Measurements from ENCODE around the gene BAD.

BAD gene

GRCh38 chr11:64275841-64276240, 8.6 kb downstream of the BAD start:
- no peak for DNase-seq (ENCODE audit: low read depth in 2 of 2)

DNA sequence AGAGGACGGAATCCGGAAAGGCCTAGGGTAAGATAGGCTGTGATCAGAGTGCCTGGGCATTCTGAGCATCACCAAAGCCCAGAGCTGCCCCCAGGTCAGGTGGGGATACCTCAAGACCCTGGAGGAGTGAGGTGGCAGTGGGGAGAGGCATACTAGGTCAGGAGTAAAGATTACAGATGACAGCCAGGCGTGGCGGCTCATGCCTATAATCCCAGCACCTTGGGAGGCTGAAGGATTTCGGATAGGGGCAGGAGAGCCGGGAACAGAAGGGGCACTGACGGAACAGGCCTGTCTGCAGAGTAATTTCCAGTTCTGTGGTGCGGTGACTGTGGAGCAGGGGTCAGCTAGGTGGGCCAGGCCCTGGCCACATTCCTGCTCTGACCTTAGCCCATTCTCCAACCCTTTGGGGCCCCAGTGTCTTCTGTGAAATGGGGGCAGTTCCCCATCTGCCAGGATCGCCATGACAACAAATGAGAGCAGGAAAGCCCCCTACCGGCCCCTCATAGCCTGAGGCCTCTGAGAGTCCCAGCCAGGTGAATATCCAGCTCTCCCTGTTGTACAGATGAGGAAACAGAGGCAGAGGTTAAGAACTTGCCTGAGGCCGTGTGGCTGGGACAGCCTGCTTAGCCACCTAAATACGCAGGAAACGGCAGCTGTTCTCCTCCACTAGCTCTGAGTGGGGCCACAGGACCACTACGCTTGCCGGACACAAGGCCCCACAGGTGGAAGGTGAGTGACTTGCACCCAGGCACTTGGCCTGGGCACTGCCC, 9.2 kb downstream of the BAD start:
- no peak for DNase-seq (ENCODE audit: low read depth in 2 of 2)

DNA sequence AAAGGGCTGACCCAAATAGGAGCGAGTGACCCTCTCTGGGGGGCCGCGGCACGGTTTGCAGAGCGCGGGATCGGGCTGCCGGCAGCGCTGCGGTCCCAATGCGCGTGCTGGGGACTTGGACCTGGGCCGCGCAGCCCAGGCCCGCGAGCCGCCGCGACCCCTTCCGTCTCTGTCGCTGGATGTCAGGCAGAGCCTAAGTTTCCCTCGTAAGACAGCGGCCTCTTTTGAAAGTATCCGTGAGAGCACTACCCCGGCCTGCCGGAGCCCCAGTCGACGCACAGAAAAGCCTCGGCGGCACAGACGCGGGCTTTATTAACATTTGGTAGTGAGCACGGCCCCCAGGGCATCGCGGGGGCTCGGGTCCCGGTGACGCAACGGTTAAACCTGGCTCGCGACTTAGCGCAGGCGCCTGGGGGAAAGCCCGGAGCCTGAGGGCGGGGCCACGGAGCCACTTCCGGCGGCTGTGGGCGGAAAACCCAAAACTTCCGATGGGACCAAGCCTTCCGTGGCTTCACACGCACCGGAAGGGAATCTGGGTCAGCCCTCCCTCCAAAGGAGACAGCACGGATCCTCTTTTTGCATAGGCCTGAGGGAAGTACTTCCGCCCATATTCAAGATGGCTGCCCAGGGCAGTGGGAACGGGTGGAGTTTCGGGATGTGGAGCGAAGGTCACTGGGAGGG, 14.8 kb downstream of the BAD start:
- DNase-seq (ENCODE audit: low read depth in 2 of 2), result peak; percentile 96 to 97

GRCh38 chr11:64268893-64269539, 15.4 kb downstream of the BAD start:
- DNase-seq (ENCODE audit: low read depth in 2 of 2), result peak; percentile 39 to 55

- no peak for DNase-seq (ENCODE audit: low read depth in 2 of 2)
These were observed 16.2 kb downstream of the BAD start for GRCh38 chr11:64268025-64268892.

DNA sequence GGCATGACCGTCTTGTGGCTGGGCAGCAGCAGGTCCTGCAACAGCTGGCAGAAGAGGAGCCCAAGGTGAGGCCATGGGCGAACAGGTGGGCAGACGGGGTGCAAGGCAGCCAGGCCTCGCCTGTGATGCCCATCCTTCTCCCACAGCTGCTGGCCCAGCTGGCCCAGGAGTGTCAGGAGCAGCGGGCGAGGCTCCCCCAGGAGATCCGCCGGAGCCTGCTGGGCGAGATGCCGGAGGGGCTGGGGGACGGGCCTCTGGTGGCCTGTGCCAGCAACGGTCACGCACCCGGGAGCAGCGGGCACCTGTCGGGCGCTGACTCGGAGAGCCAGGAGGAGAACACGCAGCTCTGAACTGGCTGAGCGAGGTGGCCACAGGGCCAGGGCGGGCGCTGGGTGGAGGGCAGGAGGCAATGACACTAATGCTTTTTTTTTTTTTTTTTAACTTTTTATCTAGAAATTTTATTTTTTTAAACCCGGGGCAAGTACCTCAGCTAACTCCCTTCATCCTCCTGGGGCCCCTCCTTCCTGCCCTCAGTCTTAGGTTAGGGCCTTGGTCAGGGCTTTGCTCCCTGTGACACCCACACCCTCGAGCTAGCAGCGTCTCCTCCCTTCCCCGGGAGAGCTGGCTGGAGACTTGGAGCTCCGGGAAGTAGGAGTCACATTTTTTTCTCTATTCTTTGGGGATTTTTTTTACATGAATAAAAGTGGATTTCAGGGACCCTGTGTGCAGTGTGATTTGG, 17.1 kb downstream of the BAD start:
- DNase-seq (ENCODE audit: low read depth in 2 of 2), result no peak

GRCh38 chr11:64266339-64266738, 18.1 kb downstream of the BAD start:
- no peak for DNase-seq (ENCODE audit: low read depth in 2 of 2)

DNA sequence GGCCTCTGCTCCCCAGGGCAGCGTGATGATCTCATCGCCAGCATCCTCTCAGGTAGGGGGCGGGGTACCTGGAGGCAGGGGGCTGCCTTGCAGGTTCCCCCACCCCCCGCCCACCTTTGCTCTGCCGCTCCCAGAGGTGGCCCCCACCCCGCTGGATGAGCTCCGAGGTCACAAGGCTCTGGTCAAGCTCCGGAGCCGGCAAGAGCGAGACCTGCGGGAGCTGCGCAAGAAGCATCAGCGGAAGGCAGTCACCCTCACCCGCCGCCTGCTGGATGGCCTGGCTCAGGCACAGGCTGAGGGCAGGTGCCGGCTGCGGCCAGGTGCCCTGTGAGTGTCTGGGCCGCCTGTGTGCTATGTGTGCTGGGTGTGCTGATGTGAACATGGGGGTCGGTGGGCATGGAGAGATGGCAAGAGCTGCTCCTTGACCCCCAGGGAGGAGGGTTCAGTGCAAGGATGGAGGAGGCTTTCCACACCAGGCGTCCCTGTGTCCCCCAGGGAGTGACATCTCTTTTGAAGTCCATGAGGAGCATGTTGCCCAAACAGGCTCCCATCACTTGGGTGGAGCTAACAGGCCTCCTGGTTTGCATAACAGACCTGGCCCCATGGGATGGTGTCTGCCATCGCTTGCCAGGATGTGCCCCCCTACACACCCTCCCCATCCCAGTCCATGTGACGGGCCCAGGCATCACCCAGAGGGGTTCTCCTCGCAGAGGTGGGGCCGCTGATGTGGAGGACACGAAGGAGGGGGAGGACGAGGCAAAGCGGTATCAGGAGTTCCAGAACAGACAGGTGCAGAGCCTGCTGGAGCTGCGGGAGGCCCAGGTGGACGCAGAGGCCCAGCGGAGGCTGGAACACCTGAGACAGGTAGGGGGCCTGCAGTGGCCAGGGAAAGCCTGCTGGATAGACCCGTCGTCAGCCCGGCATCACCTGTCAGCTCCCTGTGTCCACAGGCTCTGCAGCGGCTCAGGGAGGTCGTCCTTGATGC, 19.0 kb downstream of the BAD start:
- no peak for DNase-seq (ENCODE audit: low read depth in 2 of 2)

- DNase-seq (ENCODE audit: low read depth in 2 of 2), result no peak
These were observed 20.1 kb downstream of the BAD start for GRCh38 chr11:64264371-64264852.

GRCh38 chr11:64263947-64264317, 20.5 kb downstream of the BAD start:
- DNase-seq (ENCODE audit: low read depth in 2 of 2), result no peak

- DNase-seq (ENCODE audit: low read depth in 2 of 2), result no peak
These were observed 21.2 kb downstream of the BAD start for GRCh38 chr11:64263021-64263946.

DNA sequence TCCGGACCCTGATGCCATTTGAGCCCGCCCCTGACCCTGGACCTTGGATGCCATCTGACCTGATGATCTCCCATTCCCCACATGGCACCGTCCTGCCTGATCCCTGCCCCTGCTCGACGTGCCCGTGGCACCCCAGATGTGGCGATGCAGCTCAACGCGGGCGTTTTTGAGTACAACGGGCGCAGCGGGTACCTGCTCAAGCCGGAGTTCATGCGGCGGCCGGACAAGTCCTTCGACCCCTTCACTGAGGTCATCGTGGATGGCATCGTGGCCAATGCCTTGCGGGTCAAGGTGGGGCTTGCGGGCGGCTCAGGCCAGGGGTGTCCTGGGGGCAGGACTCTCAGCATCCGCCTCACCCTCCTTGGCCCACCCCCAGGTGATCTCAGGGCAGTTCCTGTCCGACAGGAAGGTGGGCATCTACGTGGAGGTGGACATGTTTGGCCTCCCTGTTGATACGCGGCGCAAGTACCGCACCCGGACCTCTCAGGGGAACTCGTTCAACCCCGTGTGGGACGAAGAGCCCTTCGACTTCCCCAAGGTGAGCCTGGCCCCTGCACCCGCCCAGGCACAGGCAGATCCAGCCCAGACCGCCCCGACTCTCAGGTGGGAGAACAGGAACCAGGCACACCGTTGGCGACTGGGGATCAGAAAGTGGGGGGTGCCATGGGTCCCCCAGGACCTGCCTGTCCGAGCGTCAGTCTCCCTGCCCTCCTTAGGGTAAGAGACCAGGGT, 22.0 kb downstream of the BAD start:
- no peak for DNase-seq (ENCODE audit: low read depth in 2 of 2)

GRCh38 chr11:64261556-64262080, 22.8 kb downstream of the BAD start:
- DNase-seq (ENCODE audit: low read depth in 2 of 2), result no peak

DNA sequence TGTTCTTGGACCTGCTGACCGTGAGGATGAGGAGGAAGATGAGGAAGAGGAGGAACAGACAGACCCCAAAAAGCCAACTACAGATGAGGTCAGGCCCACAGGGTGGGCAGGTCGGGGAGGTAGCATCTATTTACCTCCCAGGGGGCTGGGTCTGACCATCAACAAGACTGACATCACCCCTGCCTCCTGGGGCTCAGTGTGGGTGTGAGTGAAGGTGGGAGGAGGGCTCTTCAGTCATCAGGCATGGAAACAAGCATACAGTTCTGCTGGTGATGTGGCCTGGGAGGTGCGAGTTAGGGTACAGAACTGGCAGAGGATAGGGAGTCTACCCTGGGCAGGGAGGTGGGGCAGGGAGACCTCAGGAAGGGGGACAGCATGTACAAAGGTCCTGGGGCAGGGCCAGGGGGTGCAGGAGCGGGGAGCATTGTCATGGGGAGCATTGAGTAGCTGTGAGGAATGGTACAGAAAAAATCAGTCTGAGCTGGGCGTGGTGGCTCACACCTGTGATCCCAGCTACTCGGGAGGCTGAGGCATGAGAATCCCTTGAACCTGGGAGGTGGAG, 24.2 kb downstream of the BAD start:
- no peak for DNase-seq (ENCODE audit: low read depth in 2 of 2)

DNA sequence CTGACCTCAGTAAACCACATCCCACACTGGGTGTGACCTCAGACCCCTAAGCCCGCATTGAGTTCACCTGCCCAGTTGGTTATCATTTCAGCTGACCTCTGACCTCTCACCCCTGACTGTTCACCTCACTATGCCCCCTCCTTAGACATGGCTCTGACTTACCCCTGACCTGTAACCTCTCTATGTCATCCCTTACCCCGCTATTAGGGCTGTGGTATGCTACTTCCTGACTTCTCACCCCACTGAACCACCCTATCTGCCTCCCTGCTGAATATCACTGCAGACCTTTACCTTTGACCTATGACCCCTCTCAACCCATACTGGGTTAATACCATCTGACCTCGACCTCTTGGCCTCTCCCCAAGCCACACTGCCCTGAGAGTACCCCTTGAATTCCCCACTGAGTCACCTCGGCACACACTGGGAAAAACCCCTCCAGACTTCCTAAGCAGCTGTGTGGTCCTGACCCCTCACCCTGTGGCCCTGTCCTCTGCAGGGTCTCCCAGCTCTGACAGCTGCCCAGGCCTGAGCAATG, 24.9 kb downstream of the BAD start:
- no peak for DNase-seq (ENCODE audit: low read depth in 2 of 2)

DNA sequence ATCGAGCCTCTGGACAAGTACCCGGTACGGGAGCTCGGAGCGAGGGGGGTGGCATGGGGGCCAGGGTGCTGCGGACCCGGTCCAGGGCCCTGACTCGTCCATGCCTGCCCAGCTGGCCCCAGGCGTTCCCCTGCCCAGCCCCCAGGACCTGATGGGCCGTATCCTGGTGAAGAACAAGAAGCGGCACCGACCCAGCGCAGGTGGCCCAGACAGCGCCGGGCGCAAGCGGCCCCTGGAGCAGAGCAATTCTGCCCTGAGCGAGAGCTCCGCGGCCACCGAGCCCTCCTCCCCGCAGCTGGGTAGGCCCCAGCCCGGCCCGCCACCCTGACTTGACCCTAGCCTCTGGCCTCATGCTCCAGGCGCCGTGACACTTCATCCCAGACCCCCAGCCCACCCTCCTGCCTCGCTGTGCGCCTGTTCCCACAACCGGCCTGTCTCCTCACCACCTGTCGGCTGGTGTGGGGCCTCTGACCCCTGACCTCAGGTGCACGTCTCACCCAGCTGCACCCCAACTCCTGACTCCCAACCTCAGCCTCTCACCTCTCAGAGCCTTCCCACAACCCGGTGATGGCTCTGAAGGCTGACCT, 25.4 kb downstream of the BAD start:
- DNase-seq (ENCODE audit: low read depth in 2 of 2), result no peak

- no peak for DNase-seq (ENCODE audit: low read depth in 2 of 2)
These were observed 26.1 kb downstream of the BAD start for GRCh38 chr11:64258356-64258755.
